SU-DHL-6 (cell line): Measurements from ENCODE around the gene VEGFA.

Source experiments
- H2AFZ ChIP-seq: fragments of 200-600 bp; sonication (generic); 2 replicates; pipeline ENCODE4 v1.6.1; 2014; ENCODE audit warnings: low read depth, mild to moderate bottlenecking, moderate library complexity, mixed read lengths, antibody characterized with exemption, low read length; ENCODE audit not compliant: severe bottlenecking
- H3F3A ChIP-seq: fragments of 200-600 bp; shearing (Covaris generic); 2 replicates; pipeline ENCODE4 v1.6.0; 2016; ENCODE audit warnings: antibody characterized with exemption, mild to moderate bottlenecking; ENCODE audit not compliant: insufficient read depth
- H3K27ac ChIP-seq: fragments of 200-600 bp; sonication (generic); 2 replicates; pipeline ENCODE4 v1.5.1; 2016; ENCODE audit warnings: low read depth, mild to moderate bottlenecking, low read length, moderate library complexity, mixed read lengths
- H3K27me3 ChIP-seq: fragments of 200-600 bp; sonication (generic), shearing (Covaris generic); 2 replicates; pipeline ENCODE4 v1.6.0; 2014; ENCODE audit warnings: mild to moderate bottlenecking, low read length
- H3K36me3 ChIP-seq: fragments of 200-600 bp; sonication (generic); 2 replicates; pipeline ENCODE4 v1.6.1; 2014; ENCODE audit warnings: mild to moderate bottlenecking, low read length, mixed read lengths
- H3K4me2 ChIP-seq: fragments of 300-600, 200-600 bp; shearing (Covaris generic), sonication (generic); 2 replicates; pipeline ENCODE4 v1.6.0; 2014; ENCODE audit warnings: low read length, low read depth, mild to moderate bottlenecking; ENCODE audit not compliant: poor library complexity, severe bottlenecking
- H3K4me3 ChIP-seq: fragments of 200-600 bp; sonication (generic); 2 replicates; pipeline ENCODE4 v1.5.1; 2014; ENCODE audit warnings: antibody characterized with exemption, low read length, mild to moderate bottlenecking, mixed read lengths; ENCODE audit not compliant: insufficient read depth, poor library complexity, severe bottlenecking
- H3K79me2 ChIP-seq: fragments of 200-600 bp; sonication (generic); 2 replicates; pipeline ENCODE4 v1.6.1; 2014; ENCODE audit warnings: mild to moderate bottlenecking, low read length, moderate library complexity; ENCODE audit not compliant: insufficient read depth
- H3K9ac ChIP-seq: fragments of 200-600 bp; sonication (generic); 2 replicates; pipeline ENCODE4 v1.7.0; 2014; ENCODE audit warnings: mild to moderate bottlenecking, low read length
- H3K9me2 ChIP-seq: fragments of 200-600 bp; sonication (generic); replicated peaks from 2 replicates; pipeline ENCODE4 v1.6.1; 2014; ENCODE audit warnings: low read length; ENCODE audit not compliant: insufficient read depth
- H3K9me3 ChIP-seq: fragments of 200-600 bp; sonication (generic); 2 replicates; pipeline ENCODE4 v1.6.1; 2014; ENCODE audit warnings: low read length, mixed read lengths; ENCODE audit not compliant: insufficient read depth
- H4K20me1 ChIP-seq: fragments of 200-600 bp; sonication (generic); 2 replicates; pipeline ENCODE4 v1.6.1; 2014; ENCODE audit warnings: low read depth, mild to moderate bottlenecking, antibody characterized with exemption, low read length, moderate library complexity, mixed read lengths
- EZH2phosphoT487 ChIP-seq: fragments of 200-600 bp; sonication (generic), shearing (Covaris generic); conservative IDR thresholded peaks from 2 replicates; pipeline ENCODE4 v1.6.1; 2018; ENCODE audit warnings: mild to moderate bottlenecking, antibody characterized with exemption, low read length, moderate library complexity, mixed read lengths
- TF ChIP-seq, protein P1 (sequence below): fragments of 200-600 bp; sonication (generic); IDR thresholded peaks from one replicate; pipeline ENCODE4 v1.5.1; 2017; ENCODE audit warnings: antibody characterized with exemption, mild to moderate bottlenecking, low read length, moderate library complexity; ENCODE audit not compliant: insufficient read depth, poor library complexity, severe bottlenecking

VEGFA gene

DNA sequence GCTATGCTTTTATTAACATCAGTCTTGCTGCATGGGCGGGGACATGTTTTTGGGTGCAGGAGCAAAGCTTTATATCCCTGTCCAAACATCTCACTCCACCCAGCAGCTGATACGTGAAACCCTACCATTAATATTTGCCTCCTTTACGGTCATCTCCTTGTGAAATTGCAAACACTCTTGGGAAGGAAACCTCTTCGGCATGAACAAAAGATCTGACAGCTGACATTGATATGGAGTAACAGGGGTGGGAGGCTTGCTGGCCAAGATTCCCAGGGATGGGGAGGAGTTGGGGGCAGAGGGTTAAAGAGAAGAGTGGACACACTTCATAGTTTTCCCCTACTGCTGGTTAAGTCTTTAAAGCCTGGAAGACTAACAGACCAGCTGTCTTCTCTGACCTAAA is 22.2 kb upstream of the VEGFA start:
- Histone ChIP-seq H3K79me2 (no peaks in the 10 kb centered on the region), H3F3A (no peaks in the 10 kb centered on the region), H2AFZ (no peak overlapping the region), H4K20me1 (no peaks in the 10 kb centered on the region), H3K36me3 (no peaks in the 10 kb centered on the region), H3K27me3 (no peaks in the 10 kb centered on the region), H3K4me2 (no peak overlapping the region), H3K27ac (no peak overlapping the region), H3K9ac (no peak overlapping the region), H3K9me3 (no peaks in the 10 kb centered on the region), H3K9me2 (no peaks in the 10 kb centered on the region), H3K4me3 (no peak overlapping the region)
- TF ChIP-seq, protein P1, sequence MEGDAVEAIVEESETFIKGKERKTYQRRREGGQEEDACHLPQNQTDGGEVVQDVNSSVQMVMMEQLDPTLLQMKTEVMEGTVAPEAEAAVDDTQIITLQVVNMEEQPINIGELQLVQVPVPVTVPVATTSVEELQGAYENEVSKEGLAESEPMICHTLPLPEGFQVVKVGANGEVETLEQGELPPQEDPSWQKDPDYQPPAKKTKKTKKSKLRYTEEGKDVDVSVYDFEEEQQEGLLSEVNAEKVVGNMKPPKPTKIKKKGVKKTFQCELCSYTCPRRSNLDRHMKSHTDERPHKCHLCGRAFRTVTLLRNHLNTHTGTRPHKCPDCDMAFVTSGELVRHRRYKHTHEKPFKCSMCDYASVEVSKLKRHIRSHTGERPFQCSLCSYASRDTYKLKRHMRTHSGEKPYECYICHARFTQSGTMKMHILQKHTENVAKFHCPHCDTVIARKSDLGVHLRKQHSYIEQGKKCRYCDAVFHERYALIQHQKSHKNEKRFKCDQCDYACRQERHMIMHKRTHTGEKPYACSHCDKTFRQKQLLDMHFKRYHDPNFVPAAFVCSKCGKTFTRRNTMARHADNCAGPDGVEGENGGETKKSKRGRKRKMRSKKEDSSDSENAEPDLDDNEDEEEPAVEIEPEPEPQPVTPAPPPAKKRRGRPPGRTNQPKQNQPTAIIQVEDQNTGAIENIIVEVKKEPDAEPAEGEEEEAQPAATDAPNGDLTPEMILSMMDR, result no peak
- TF ChIP-seq EZH2phosphoT487, result no peak

DNA sequence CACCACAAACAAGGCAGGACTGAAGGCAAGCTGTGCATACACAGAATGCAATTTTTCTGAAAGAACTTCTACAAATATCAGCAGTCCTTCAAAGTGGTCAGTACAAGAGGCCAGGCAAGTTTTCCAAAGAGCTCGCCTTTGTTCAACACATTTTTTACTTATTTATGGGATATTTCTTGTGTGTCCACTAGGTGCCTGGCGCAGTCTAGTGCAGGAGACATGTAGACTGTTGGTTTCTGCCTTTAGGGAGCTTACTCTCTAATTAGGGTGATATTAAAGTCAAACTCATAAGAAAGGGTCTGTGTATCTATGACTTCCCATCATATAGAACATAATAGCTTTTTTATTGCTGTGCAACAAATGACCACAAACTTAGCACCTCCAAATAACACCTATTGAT is 21.2 kb upstream of the VEGFA start:
- no peaks in the 10 kb centered on the region for H3K9me2 ChIP-seq
- H3K9me3 ChIP-seq, result no peaks in the 10 kb centered on the region
- H2AFZ ChIP-seq, result no peak overlapping the region
- no peak overlapping the region for H3K4me3 ChIP-seq
- no peak overlapping the region for H3K27ac ChIP-seq
- no peak for TF ChIP-seq EZH2phosphoT487
- H3K36me3 ChIP-seq, result no peaks in the 10 kb centered on the region
- H3F3A ChIP-seq, result 0 out of 2 replicates have a peak, but pooled peaks cover 5% of the 10 kb centered on the region
- no peaks in the 10 kb centered on the region for H3K79me2 ChIP-seq
- H3K4me2 ChIP-seq, result no peak overlapping the region
- no peak overlapping the region for H3K9ac ChIP-seq
- H3K27me3 ChIP-seq, result no peaks in the 10 kb centered on the region
- no peaks in the 10 kb centered on the region for H4K20me1 ChIP-seq

- Histone ChIP-seq H2AFZ (no peak overlapping the region), H4K20me1 (no peaks in the 10 kb centered on the region), H3K27ac (no peak overlapping the region), H3K4me3 (no peak overlapping the region), H3K9me3 (no peaks in the 10 kb centered on the region), H3K9ac (no peak overlapping the region), H3K4me2 (no peak overlapping the region), H3K36me3 (no peaks in the 10 kb centered on the region), H3F3A (0 out of 2 replicates have a peak, but pooled peaks cover 5% of the 10 kb centered on the region), H3K79me2 (no peaks in the 10 kb centered on the region), H3K27me3 (no peaks in the 10 kb centered on the region), H3K9me2 (no peaks in the 10 kb centered on the region)
- no peak for TF ChIP-seq EZH2phosphoT487
- TF ChIP-seq, protein P1, result no peak
Measured at GRCh38 chr6:43749461-43749860, 20.6 kb upstream of the VEGFA start.

GRCh38 chr6:43750622-43751021 is 19.4 kb upstream of the VEGFA start:
- Histone ChIP-seq H3K36me3 (no peaks in the 10 kb centered on the region), H3K9ac (no peak overlapping the region), H3K79me2 (no peaks in the 10 kb centered on the region), H3K27me3 (no peaks in the 10 kb centered on the region), H3F3A (0 out of 2 replicates have a peak, but pooled peaks cover 5% of the 10 kb centered on the region), H4K20me1 (no peaks in the 10 kb centered on the region), H2AFZ (no peak overlapping the region), H3K4me3 (no peak overlapping the region), H3K9me2 (no peaks in the 10 kb centered on the region), H3K9me3 (no peaks in the 10 kb centered on the region), H3K4me2 (no peak overlapping the region), H3K27ac (no peak overlapping the region)
- TF ChIP-seq, protein P1, result no peak
- no peak for TF ChIP-seq EZH2phosphoT487
